Measurements from ENCODE around the gene ISL1. TPM values are rescaled to one million over a fixed set of nuclear protein-coding genes. Genes with fewer than 3 reads are reported as not detected.

The ISL1 gene
- total RNA-seq, 1 donor from 2014 or later = 6.1 TPM

GRCh38 chr5:51371052-51371451 is 12.2 kb upstream of the ISL1 start:
- no peak for TF ChIP-seq CTCF (IDR thresholded peaks at IDR 0.05; ENCODE audit: insufficient read depth, low read length, severe bottlenecking)
- DNase-seq (ENCODE audit: low read depth) (no peak), FAIRE-seq (no peak)
- H3K36me3 ChIP-seq (ENCODE audit: control insufficient read depth, insufficient read depth, low read length) = no peaks in the 10 kb centered on the region
- H3K27me3 ChIP-seq (ENCODE audit: control insufficient read depth, insufficient read depth, low read length) = no peaks in the 10 kb centered on the region
- no peak overlapping the region for H3K4me3 ChIP-seq (ENCODE audit: low read depth, low read length)

GRCh38 chr5:51373880-51374523 is 9.2 kb upstream of the ISL1 start:
- FAIRE-seq (no peak), DNase-seq (ENCODE audit: low read depth) (no peak)
- no peak for TF ChIP-seq CTCF (IDR thresholded peaks at IDR 0.05; ENCODE audit: insufficient read depth, low read length, severe bottlenecking)
- Histone ChIP-seq H3K4me3 (ENCODE audit: low read depth, low read length) (no peak overlapping the region), H3K27me3 (ENCODE audit: control insufficient read depth, insufficient read depth, low read length) (no peaks in the 10 kb centered on the region), H3K36me3 (ENCODE audit: control insufficient read depth, insufficient read depth, low read length) (no peaks in the 10 kb centered on the region)

- FAIRE-seq (no peak), DNase-seq (ENCODE audit: low read depth) (no peak)
- Histone ChIP-seq H3K27me3 (ENCODE audit: control insufficient read depth, insufficient read depth, low read length) (no peaks in the 10 kb centered on the region), H3K4me3 (ENCODE audit: low read depth, low read length) (no peak overlapping the region), H3K36me3 (ENCODE audit: control insufficient read depth, insufficient read depth, low read length) (no peaks in the 10 kb centered on the region)
- no peak for TF ChIP-seq CTCF (IDR thresholded peaks at IDR 0.05; ENCODE audit: insufficient read depth, low read length, severe bottlenecking)
Observed at GRCh38 chr5:51375084-51375483, 8.2 kb upstream of the ISL1 start.

GRCh38 chr5:51376509-51376908 is 6.7 kb upstream of the ISL1 start:
- no peaks in the 10 kb centered on the region for H3K36me3 ChIP-seq (ENCODE audit: control insufficient read depth, insufficient read depth, low read length)
- no peaks in the 10 kb centered on the region for H3K27me3 ChIP-seq (ENCODE audit: control insufficient read depth, insufficient read depth, low read length)
- H3K4me3 ChIP-seq (ENCODE audit: low read depth, low read length) = no peak overlapping the region
- DNase-seq (ENCODE audit: low read depth) (no peak), FAIRE-seq (no peak)
- no peak for TF ChIP-seq CTCF (IDR thresholded peaks at IDR 0.05; ENCODE audit: insufficient read depth, low read length, severe bottlenecking)

- Histone ChIP-seq H3K4me3 (ENCODE audit: low read depth, low read length) (no peak overlapping the region), H3K27me3 (ENCODE audit: control insufficient read depth, insufficient read depth, low read length) (no peaks in the 10 kb centered on the region), H3K36me3 (ENCODE audit: control insufficient read depth, insufficient read depth, low read length) (no peaks in the 10 kb centered on the region)
- no peak for FAIRE-seq
- TF ChIP-seq CTCF (IDR thresholded peaks at IDR 0.05; ENCODE audit: insufficient read depth, low read length, severe bottlenecking) = no peak
- DNase-seq (ENCODE audit: low read depth) = no peak
Observed at GRCh38 chr5:51377151-51378060, 5.8 kb upstream of the ISL1 start.

Measured in bronchial epithelial cell (primary cell).